SKM-1 (cell line): ENCODE data around the gene GABBR2.
A peak's percentile ranks its signal among the peaks of the same experiment; 100 is the strongest.
"Not testable (repeated sequence)": the region's sequence is repeated elsewhere in the genome, so short reads cannot be mapped to it uniquely, and the experiment has no call there.

Experiments used
- DNase-seq: peaks from one replicate; lab custom pipeline; 2025; ENCODE audit not compliant: unreplicated experiment; lab: John Stamatoyannopoulos, UW

GABBR2 gene

GRCh38 chr9:98271479-98271878, 437.3 kb downstream of the GABBR2 start:
- DNase-seq, result no peak

- not testable (repeated sequence) for DNase-seq
These were observed 438.5 kb downstream of the GABBR2 start for GRCh38 chr9:98270284-98270683.

GRCh38 chr9:98269652-98270051, 439.1 kb downstream of the GABBR2 start:
- DNase-seq, result not testable (repeated sequence)

GRCh38 chr9:98267556-98267955, 441.2 kb downstream of the GABBR2 start:
- DNase-seq, result not testable (repeated sequence)

- DNase-seq, result no peak
These were observed 444.2 kb downstream of the GABBR2 start for GRCh38 chr9:98264516-98264915.

- peak; percentile 18 for DNase-seq
These were observed 445.0 kb downstream of the GABBR2 start for GRCh38 chr9:98263482-98264357.

- no peak for DNase-seq
These were observed 445.7 kb downstream of the GABBR2 start for GRCh38 chr9:98263080-98263479.

GRCh38 chr9:98262056-98262455, 446.7 kb downstream of the GABBR2 start:
- no peak for DNase-seq

GRCh38 chr9:98260635-98261034, 448.1 kb downstream of the GABBR2 start:
- no peak for DNase-seq

- no peak for DNase-seq
These were observed 448.9 kb downstream of the GABBR2 start for GRCh38 chr9:98259791-98260190.

- no peak for DNase-seq
These were observed 452.0 kb downstream of the GABBR2 start for GRCh38 chr9:98256756-98257155.

- DNase-seq, result peak; percentile 35
These were observed 453.0 kb downstream of the GABBR2 start, which contains the start of gene TBC1D2 for GRCh38 chr9:98255578-98256296. TBC1D2 (minus strand) TSS chr9:98255649; CDS start chr9:98255541, 108 bp downstream.

GRCh38 chr9:98255061-98255577, 453.6 kb downstream of the GABBR2 start:
- DNase-seq, result no peak

- DNase-seq, result no peak
These were observed 454.3 kb downstream of the GABBR2 start for GRCh38 chr9:98254228-98255060.

- DNase-seq, result no peak
These were observed 455.2 kb downstream of the GABBR2 start for GRCh38 chr9:98253565-98253964.

GRCh38 chr9:98251551-98251950, 457.2 kb downstream of the GABBR2 start:
- DNase-seq, result no peak

GRCh38 chr9:98249771-98250170, 459.0 kb downstream of the GABBR2 start:
- DNase-seq, result no peak

- DNase-seq, result no peak
These were observed 459.8 kb downstream of the GABBR2 start for GRCh38 chr9:98248737-98249474.

GRCh38 chr9:98247831-98248657, 460.7 kb downstream of the GABBR2 start:
- DNase-seq, result no peak
